ENCODE data around the gene ANGPT4.
"Not testable (repeated sequence)": the region's sequence is repeated elsewhere in the genome, so short reads cannot be mapped to it uniquely, and the experiment has no call there.

ANGPT4 gene

GRCh38 chr20:842547-842940 is 73.6 kb downstream of the ANGPT4 start:
- DNase-seq = no peak

- no peak for DNase-seq
Measured at GRCh38 chr20:841568-842546, 74.3 kb downstream of the ANGPT4 start.

- no peak for DNase-seq
Measured at GRCh38 chr20:840858-841567, 75.1 kb downstream of the ANGPT4 start.

- no peak for DNase-seq
Measured at GRCh38 chr20:840503-840857, 75.7 kb downstream of the ANGPT4 start.

GRCh38 chr20:839626-840025 is 76.5 kb downstream of the ANGPT4 start:
- no peak for DNase-seq

- no peak for DNase-seq
Measured at GRCh38 chr20:839015-839414, 77.1 kb downstream of the ANGPT4 start.

GRCh38 chr20:836190-836589 is 79.9 kb downstream of the ANGPT4 start:
- DNase-seq = no peak

GRCh38 chr20:835608-836045 is 80.5 kb downstream of the ANGPT4 start:
- DNase-seq = no peak

- peak; percentile 25 for DNase-seq
Measured at GRCh38 chr20:834151-834746, 81.9 kb downstream of the ANGPT4 start.

GRCh38 chr20:833450-834150 is 82.5 kb downstream of the ANGPT4 start, which contains the start of gene FAM110A:
TSS of gene FAM110A (plus strand) at chr20:833715. CDS start at chr20:844805, 11,090 bp downstream.
- DNase-seq = peak; percentile 99

GRCh38 chr20:833121-833449 is 83.0 kb downstream of the ANGPT4 start:
- no peak for DNase-seq

- DNase-seq = no peak
Measured at GRCh38 chr20:831956-832355, 84.2 kb downstream of the ANGPT4 start.

- no peak for DNase-seq
Measured at GRCh38 chr20:831251-831650, 84.9 kb downstream of the ANGPT4 start.

GRCh38 chr20:830011-830521 is 86.1 kb downstream of the ANGPT4 start:
- no peak for DNase-seq

GRCh38 chr20:829551-829950 is 86.6 kb downstream of the ANGPT4 start:
- DNase-seq = no peak

- DNase-seq = no peak
Measured at GRCh38 chr20:828987-829386, 87.1 kb downstream of the ANGPT4 start.

GRCh38 chr20:827981-828380 is 88.2 kb downstream of the ANGPT4 start:
- not testable (repeated sequence) for DNase-seq

GRCh38 chr20:826695-827323 is 89.3 kb downstream of the ANGPT4 start:
- no peak for DNase-seq

GRCh38 chr20:825710-826421 is 90.3 kb downstream of the ANGPT4 start:
- DNase-seq = no peak

GRCh38 chr20:824916-825315 is 91.2 kb downstream of the ANGPT4 start:
- no peak for DNase-seq

GRCh38 chr20:824490-824889 is 91.6 kb downstream of the ANGPT4 start:
- DNase-seq = no peak

GRCh38 chr20:823574-823902 is 92.6 kb downstream of the ANGPT4 start:
- no peak for DNase-seq

Measured in NCI-H82 (cell line).